GM19193 (cell line): ENCODE data around the gene SYT13.

Experiments
- POLR2A ChIP-seq: IDR thresholded peaks from 4 replicates; pipeline ENCODE4 v1.6.1; 2011; ENCODE audit not compliant: insufficient read depth, insufficient read length; ENCODE audit errors: extremely low read depth

Gene SYT13

GRCh38 chr11:45226901-45227300, 59.2 kb downstream of the SYT13 start:
- no peak for TF ChIP-seq POLR2A

GRCh38 chr11:45225961-45226871, 59.9 kb downstream of the SYT13 start:
- TF ChIP-seq POLR2A: no peak

- TF ChIP-seq POLR2A: no peak
These were observed 60.9 kb downstream of the SYT13 start for GRCh38 chr11:45225277-45225676.

- TF ChIP-seq POLR2A: no peak
These were observed 61.4 kb downstream of the SYT13 start for GRCh38 chr11:45224766-45225165.

GRCh38 chr11:45223496-45223895, 62.6 kb downstream of the SYT13 start:
- no peak for TF ChIP-seq POLR2A

- no peak for TF ChIP-seq POLR2A
These were observed 66.7 kb downstream of the SYT13 start for GRCh38 chr11:45219411-45219810.

GRCh38 chr11:45218705-45219104, 67.4 kb downstream of the SYT13 start:
- no peak for TF ChIP-seq POLR2A

GRCh38 chr11:45217991-45218390, 68.2 kb downstream of the SYT13 start:
- no peak for TF ChIP-seq POLR2A

- TF ChIP-seq POLR2A: no peak
These were observed 69.2 kb downstream of the SYT13 start for GRCh38 chr11:45216901-45217300.

GRCh38 chr11:45216031-45216430, 70.1 kb downstream of the SYT13 start:
- TF ChIP-seq POLR2A: no peak

- no peak for TF ChIP-seq POLR2A
These were observed 70.9 kb downstream of the SYT13 start for GRCh38 chr11:45215098-45215865.

GRCh38 chr11:45213717-45214116, 72.4 kb downstream of the SYT13 start:
- TF ChIP-seq POLR2A: no peak

GRCh38 chr11:45213316-45213665, 72.8 kb downstream of the SYT13 start:
- TF ChIP-seq POLR2A: no peak

GRCh38 chr11:45212566-45213315, 73.4 kb downstream of the SYT13 start:
- TF ChIP-seq POLR2A: no peak

GRCh38 chr11:45211732-45212131, 74.4 kb downstream of the SYT13 start:
- TF ChIP-seq POLR2A: no peak
